ENCODE results near the gene TRIM44. TPM values are rescaled to one million over a fixed set of nuclear protein-coding genes. Genes with fewer than 3 reads are reported as not detected.

Gene TRIM44
- total and polyA plus RNA-seq, 12 donors = 5.5 to 89.8 (median 34.1) TPM

GRCh38 chr11:35632301-35632700 lies 30.3 kb upstream of the TRIM44 start:
- Histone ChIP-seq H3K27ac (no peak overlapping the region), H3K27me3 (peaks cover 19% of the 10 kb centered on the region), H3K9me3 (replicated peaks in 1 of 3) (no peaks in the 10 kb centered on the region), H3K4me1 (replicated peaks in 1 of 2) (no peaks in the 10 kb centered on the region), H3K4me3 (no peak overlapping the region), H3K36me3 (replicated peaks in 1 of 2) (no peaks in the 10 kb centered on the region)
- DNase-seq = no peak
- intact Hi-C loops (cut with DNase I) = no loop called here
- WGBS, 4 donors = 41 to 56% (median 48%) methylated on average over 1 of the region's 1 CpG
- TF ChIP-seq CTCF (IDR thresholded peaks at IDR 0.05) (no peak), POLR2A (IDR thresholded peaks at IDR 0.05) (no peak)

- Histone ChIP-seq H3K27ac (no peak overlapping the region), H3K9me3 (replicated peaks in 1 of 3) (no peaks in the 10 kb centered on the region), H3K4me1 (replicated peaks in 1 of 2) (no peaks in the 10 kb centered on the region), H3K27me3 (peaks cover 19% of the 10 kb centered on the region), H3K36me3 (replicated peaks in 1 of 2) (no peaks in the 10 kb centered on the region), H3K4me3 (no peak overlapping the region)
- no peak for DNase-seq
- 61 to 84% (median 76%) methylated on average over 4 of the region's 4 CpGs for WGBS, 4 donors
- intact Hi-C loops (cut with DNase I) = no loop called here
- no peak for TF ChIP-seq POLR2A (IDR thresholded peaks at IDR 0.05)
- TF ChIP-seq CTCF (IDR thresholded peaks at IDR 0.05) = no peak
Observed at GRCh38 chr11:35633827-35634423, 28.6 kb upstream of the TRIM44 start.

GRCh38 chr11:35635933-35636332 lies 26.6 kb upstream of the TRIM44 start:
- Histone ChIP-seq H3K36me3 (replicated peaks in 1 of 2) (no peaks in the 10 kb centered on the region), H3K27ac (no peak overlapping the region), H3K4me3 (no peak overlapping the region), H3K4me1 (replicated peaks in 1 of 2) (no peaks in the 10 kb centered on the region), H3K9me3 (replicated peaks in 1 of 3) (no peaks in the 10 kb centered on the region), H3K27me3 (peaks cover 19% of the 10 kb centered on the region)
- WGBS, 4 donors = 78 to 87% (median 84%) methylated on average over 6 of the region's 6 CpGs
- TF ChIP-seq CTCF (IDR thresholded peaks at IDR 0.05) (no peak), POLR2A (IDR thresholded peaks at IDR 0.05) (no peak)
- no peak for DNase-seq
- intact Hi-C loops (cut with DNase I) = no loop called here

- intact Hi-C loops (cut with DNase I) = no loop called here
- WGBS, 4 donors = 77 to 85% (median 80%) methylated on average over 9 of the region's 9 CpGs
- no peaks in the 10 kb centered on the region for H3K4me1 ChIP-seq (replicated peaks in 1 of 2)
Observed at GRCh38 chr11:35639591-35640179, 22.9 kb upstream of the TRIM44 start.

More at GRCh38 chr11:35639591-35640179, 22.9 kb upstream of the TRIM44 start:
- no peaks in the 10 kb centered on the region for H3K9me3 ChIP-seq (replicated peaks in 1 of 3)
- TF ChIP-seq POLR2A (IDR thresholded peaks at IDR 0.05) (no peak), CTCF (IDR thresholded peaks at IDR 0.05) (no peak)
- H3K4me3 ChIP-seq = no peak overlapping the region
- no peak for DNase-seq
- peaks cover 12% of the 10 kb centered on the region for H3K27me3 ChIP-seq
- H3K27ac ChIP-seq = no peak overlapping the region
- H3K36me3 ChIP-seq (replicated peaks in 1 of 2) = no peaks in the 10 kb centered on the region
